Vagina (tissue), 2 donors: ENCODE measurements around the gene TRIB2.

Experiments
- CTCF ChIP-seq, 3 experiments: fragments of 450-650 bp in 2 of 3; fragments of 200-600 bp in 1 of 3; sonication (generic) in 1 of 3; IDR thresholded peaks; one replicate each; pipeline ENCODE4 v1.5.1; 2017 to 2019; ENCODE audit warnings: antibody characterized with exemption in 3 of 3, mild to moderate bottlenecking in 2 of 3, moderate library complexity in 2 of 3
- POLR2A ChIP-seq, 2 donors: fragments of 450-650 bp; IDR thresholded peaks; one replicate each; pipeline ENCODE4 v1.6.1; 2017; ENCODE audit warnings: antibody characterized with exemption in 2 of 2, mild to moderate bottlenecking in 2 of 2, moderate library complexity in 2 of 2
- POLR2AphosphoS5 ChIP-seq, 2 donors: sonication (generic); formaldehyde crosslinking; IDR thresholded peaks; one replicate each; pipeline ENCODE4 v1.9.0; 2017; ENCODE audit warnings: antibody characterized with exemption in 2 of 2, mild to moderate bottlenecking in 2 of 2, low read depth in 1 of 2; ENCODE audit not compliant: insufficient read depth in 1 of 2

GRCh38 chr2:12714391-12715221 lies 2.1 kb upstream of the TRIB2 start:
- no peak for TF ChIP-seq CTCF (IDR thresholded peaks at IDR 0.05)
- no peak for TF ChIP-seq POLR2A (IDR thresholded peaks at IDR 0.05)
- TF ChIP-seq POLR2AphosphoS5 (IDR thresholded peaks at IDR 0.05; ENCODE audit: insufficient read depth in 1 of 2, low read depth in 1 of 2): peak in 1 of 2 donors; percentile 24
